K562 (cell line): ENCODE data around the gene SMG9. TPM values are rescaled to one million over a fixed set of nuclear protein-coding genes. Genes with fewer than 3 reads are reported as not detected.

Experiments
- EHMT2 ChIP-seq: fragments of 450-650 bp; IDR thresholded peaks from 2 replicates; pipeline ENCODE4 v1.6.1; 2018; ENCODE audit warnings: antibody characterized with exemption
- EP400 ChIP-seq: fragments of 450-650 bp; IDR thresholded peaks from 2 replicates; pipeline ENCODE4 v1.6.1; 2017; ENCODE audit warnings: antibody characterized with exemption, mild to moderate bottlenecking, moderate library complexity
- EZH2 ChIP-seq: IDR thresholded peaks from 2 replicates; pipeline ENCODE4 v1.6.1; 2012; ENCODE audit warnings: low read depth, mild to moderate bottlenecking, inconsistent platforms, low read length, borderline replicate concordance
- PBX2 ChIP-seq, 2 experiments: IDR thresholded peaks in 1 of 2; conservative IDR thresholded peaks in 1 of 2; 2 replicates each; pipeline ENCODE4 v1.6.1; 2016; ENCODE audit warnings: low read depth in 2 of 2, mild to moderate bottlenecking in 1 of 2, missing compliant biosample characterization in 1 of 2, missing genetic modification characterization in 1 of 2, moderate library complexity in 1 of 2
- ZNF121 ChIP-seq: sonication (generic); formaldehyde crosslinking; conservative IDR thresholded peaks from 2 replicates; pipeline ENCODE4 v1.8.0; 2022; ENCODE audit warnings: missing genetic modification reagents
- polyA plus RNA-seq, 8 experiments: library from polyadenylated mRNA; depleted of rRNA in 4 of 8; stranded (reverse) in 5 of 8; unstranded in 3 of 8; fragments of >200 nt; fragmentation: Nextera tagmentation in 2 of 8; fragmentation: Illumina TruSeq in 1 of 8; extraction: Ambion mirVana in 2 of 8; extraction: Trizol in 1 of 8; gene quantifications; 2 replicates each; pipeline versions ENCODE4 v1.2.1 to v1.2.3, GENCODE V29; 2011 to 2014; ENCODE audit warnings: inconsistent platforms in 1 of 8, missing spikeins in 1 of 8
- total RNA-seq, 7 experiments: library from RNA; depleted of rRNA in 6 of 7; stranded (reverse); fragments of >200 nt in 6 of 7; fragmentation: Illumina TruSeq in 2 of 7; extraction: Trizol in 2 of 7; gene quantifications; 2 replicates each; pipeline versions ENCODE4 v1.2.1 to v1.2.3, GENCODE V29; 2011 to 2021; ENCODE audit warnings: low replicate concordance in 1 of 7
- TF ChIP-seq, protein P1 (sequence below): sonication (generic); formaldehyde crosslinking; IDR thresholded peaks from 2 replicates; pipeline ENCODE4 v1.8.0; 2022; ENCODE audit warnings: missing genetic modification reagents, mild to moderate bottlenecking, moderate library complexity, borderline replicate concordance

Gene SMG9
- total and polyA plus RNA-seq, 9 of the 15 experiments (the other 6 are each of a cell fraction or from before 2014, with no cell fraction given) = 1.7 to 79.7 (median 40.2) TPM

- TF ChIP-seq ZNF121 (CRISPR knock-in tag) (0 out of 2 replicates have a peak, but pooled peaks have one; percentile 6), EHMT2 (0 out of 2 replicates have a peak, but pooled peaks have one; percentile 13), PBX2 (CRISPR knock-in tag; IDR thresholded peaks at IDR 0.05; ENCODE audit: low read depth) (no peak), PBX2 (tag; conservative IDR thresholded peaks at IDR 0.05; ENCODE audit: low read depth) (peak; percentile 62), EZH2 (no peak), EP400 (peak; percentile 34; the same call in 1 of the 2 replicates)
- TF ChIP-seq, protein P1, sequence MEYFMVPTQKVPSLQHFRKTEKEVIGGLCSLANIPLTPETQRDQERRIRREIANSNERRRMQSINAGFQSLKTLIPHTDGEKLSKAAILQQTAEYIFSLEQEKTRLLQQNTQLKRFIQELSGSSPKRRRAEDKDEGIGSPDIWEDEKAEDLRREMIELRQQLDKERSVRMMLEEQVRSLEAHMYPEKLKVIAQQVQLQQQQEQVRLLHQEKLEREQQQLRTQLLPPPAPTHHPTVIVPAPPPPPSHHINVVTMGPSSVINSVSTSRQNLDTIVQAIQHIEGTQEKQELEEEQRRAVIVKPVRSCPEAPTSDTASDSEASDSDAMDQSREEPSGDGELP (CRISPR knock-in tag) = 0 out of 2 replicates have a peak, but pooled peaks have one; percentile 7
- TF ChIP-seq, all 486 proteins: peak for 17
Measured at GRCh38 chr19:43782311-43782660, 27.5 kb upstream of the SMG9 start (continued).
